Measurements from ENCODE around the gene ZNHIT3. TPM values are rescaled to one million over a fixed set of nuclear protein-coding genes. Genes with fewer than 3 reads are reported as not detected.

The ZNHIT3 gene
- total and polyA plus RNA-seq, 2 of the 13 experiments (the other 11 are each of a cell fraction or from before 2014, with no cell fraction given) = 66.6 to 77.4 TPM

DNA sequence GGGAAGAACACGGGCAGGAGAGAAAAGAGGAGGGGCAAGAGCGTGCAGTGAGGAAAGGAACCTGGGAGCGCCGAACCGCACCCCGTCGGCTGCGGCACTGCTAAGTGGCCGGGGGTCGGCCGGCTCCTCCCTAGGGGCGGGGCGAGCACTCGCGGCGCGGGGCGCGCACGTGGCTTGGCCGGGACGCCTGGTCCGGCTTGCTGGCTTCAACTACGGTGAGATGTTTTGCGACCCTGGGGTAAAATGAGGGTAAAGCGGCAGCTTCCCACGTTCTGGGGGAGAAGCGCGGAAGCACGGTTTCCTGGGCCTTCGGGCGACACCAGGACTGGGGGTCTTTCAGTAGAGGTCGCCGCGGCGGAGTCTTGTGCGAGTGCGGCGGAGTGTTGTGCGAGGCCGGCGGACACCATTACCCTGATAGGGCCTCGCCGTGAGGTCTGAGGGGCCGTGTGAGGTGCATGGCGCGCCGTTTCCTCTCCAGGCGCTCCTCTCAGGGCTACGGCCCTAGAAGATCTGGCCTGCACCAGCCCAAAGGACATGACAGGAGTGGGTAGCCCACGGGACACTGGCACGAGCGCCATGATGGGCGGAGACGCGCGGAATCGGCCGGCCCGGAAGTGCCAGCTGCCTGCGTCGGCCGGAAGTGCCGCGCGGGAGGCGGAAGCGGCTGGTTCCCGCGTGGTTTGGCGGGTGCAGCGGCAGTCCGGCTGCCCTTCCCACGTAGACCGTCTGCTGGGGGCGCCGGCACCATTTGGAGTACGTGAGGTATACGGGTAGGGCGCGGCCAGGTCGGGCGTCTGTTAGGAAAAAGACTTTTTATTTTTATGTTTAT, 48.6 kb downstream of the ZNHIT3 start, which contains the start of the genes MYO19 and PIGW (continued):
- TF ChIP-seq, protein P1, sequence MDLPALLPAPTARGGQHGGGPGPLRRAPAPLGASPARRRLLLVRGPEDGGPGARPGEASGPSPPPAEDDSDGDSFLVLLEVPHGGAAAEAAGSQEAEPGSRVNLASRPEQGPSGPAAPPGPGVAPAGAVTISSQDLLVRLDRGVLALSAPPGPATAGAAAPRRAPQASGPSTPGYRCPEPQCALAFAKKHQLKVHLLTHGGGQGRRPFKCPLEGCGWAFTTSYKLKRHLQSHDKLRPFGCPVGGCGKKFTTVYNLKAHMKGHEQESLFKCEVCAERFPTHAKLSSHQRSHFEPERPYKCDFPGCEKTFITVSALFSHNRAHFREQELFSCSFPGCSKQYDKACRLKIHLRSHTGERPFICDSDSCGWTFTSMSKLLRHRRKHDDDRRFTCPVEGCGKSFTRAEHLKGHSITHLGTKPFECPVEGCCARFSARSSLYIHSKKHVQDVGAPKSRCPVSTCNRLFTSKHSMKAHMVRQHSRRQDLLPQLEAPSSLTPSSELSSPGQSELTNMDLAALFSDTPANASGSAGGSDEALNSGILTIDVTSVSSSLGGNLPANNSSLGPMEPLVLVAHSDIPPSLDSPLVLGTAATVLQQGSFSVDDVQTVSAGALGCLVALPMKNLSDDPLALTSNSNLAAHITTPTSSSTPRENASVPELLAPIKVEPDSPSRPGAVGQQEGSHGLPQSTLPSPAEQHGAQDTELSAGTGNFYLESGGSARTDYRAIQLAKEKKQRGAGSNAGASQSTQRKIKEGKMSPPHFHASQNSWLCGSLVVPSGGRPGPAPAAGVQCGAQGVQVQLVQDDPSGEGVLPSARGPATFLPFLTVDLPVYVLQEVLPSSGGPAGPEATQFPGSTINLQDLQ (CRISPR knock-in tag; IDR thresholded peaks at IDR 0.05) = peak; percentile 50; the same call in 1 of the 2 replicates
- TF ChIP-seq TP53 (CRISPR knock-in tag; conservative IDR thresholded peaks at IDR 0.05) (no peak; the same call in 1 of the 2 replicates), PRDM10 (CRISPR knock-in tag; IDR thresholded peaks at IDR 0.05; ENCODE audit: low read depth) (peak; percentile 71; the same call in 1 of the 2 replicates), ZIK1 (CRISPR knock-in tag; IDR thresholded peaks at IDR 0.05; ENCODE audit: borderline replicate concordance, low read depth) (peak; percentile 85), ZNF850 (CRISPR knock-in tag; conservative IDR thresholded peaks at IDR 0.05) (no peak), ATF6 (CRISPR knock-in tag; conservative IDR thresholded peaks at IDR 0.05) (no peak), SAP130 (CRISPR knock-in tag; IDR thresholded peaks at IDR 0.05; ENCODE audit: low read depth) (peak; percentile 84), WIZ (CRISPR knock-in tag; IDR thresholded peaks at IDR 0.05) (0 out of 2 replicates have a peak, but pooled peaks have one; percentile 23), NFKBIZ (CRISPR knock-in tag; IDR thresholded peaks at IDR 0.05) (0 out of 2 replicates have a peak, but pooled peaks have one; percentile 37)
- TF ChIP-seq, protein P2, sequence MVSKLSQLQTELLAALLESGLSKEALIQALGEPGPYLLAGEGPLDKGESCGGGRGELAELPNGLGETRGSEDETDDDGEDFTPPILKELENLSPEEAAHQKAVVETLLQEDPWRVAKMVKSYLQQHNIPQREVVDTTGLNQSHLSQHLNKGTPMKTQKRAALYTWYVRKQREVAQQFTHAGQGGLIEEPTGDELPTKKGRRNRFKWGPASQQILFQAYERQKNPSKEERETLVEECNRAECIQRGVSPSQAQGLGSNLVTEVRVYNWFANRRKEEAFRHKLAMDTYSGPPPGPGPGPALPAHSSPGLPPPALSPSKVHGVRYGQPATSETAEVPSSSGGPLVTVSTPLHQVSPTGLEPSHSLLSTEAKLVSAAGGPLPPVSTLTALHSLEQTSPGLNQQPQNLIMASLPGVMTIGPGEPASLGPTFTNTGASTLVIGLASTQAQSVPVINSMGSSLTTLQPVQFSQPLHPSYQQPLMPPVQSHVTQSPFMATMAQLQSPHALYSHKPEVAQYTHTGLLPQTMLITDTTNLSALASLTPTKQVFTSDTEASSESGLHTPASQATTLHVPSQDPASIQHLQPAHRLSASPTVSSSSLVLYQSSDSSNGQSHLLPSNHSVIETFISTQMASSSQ (IDR thresholded peaks at IDR 0.05; ENCODE audit: low read depth) = no peak
- TF ChIP-seq, protein P2 (CRISPR knock-in tag; IDR thresholded peaks at IDR 0.05; ENCODE audit: borderline replicate concordance) = peak; percentile 26; the same call in 1 of the 2 replicates
- TF ChIP-seq, protein P3, sequence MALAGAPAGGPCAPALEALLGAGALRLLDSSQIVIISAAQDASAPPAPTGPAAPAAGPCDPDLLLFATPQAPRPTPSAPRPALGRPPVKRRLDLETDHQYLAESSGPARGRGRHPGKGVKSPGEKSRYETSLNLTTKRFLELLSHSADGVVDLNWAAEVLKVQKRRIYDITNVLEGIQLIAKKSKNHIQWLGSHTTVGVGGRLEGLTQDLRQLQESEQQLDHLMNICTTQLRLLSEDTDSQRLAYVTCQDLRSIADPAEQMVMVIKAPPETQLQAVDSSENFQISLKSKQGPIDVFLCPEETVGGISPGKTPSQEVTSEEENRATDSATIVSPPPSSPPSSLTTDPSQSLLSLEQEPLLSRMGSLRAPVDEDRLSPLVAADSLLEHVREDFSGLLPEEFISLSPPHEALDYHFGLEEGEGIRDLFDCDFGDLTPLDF (CRISPR knock-in tag; IDR thresholded peaks at IDR 0.05) = peak; percentile 75
